HG02884 (cell line): ENCODE results near the gene ZNF592.

Source experiments
- ATAC-seq: cut with Tn5 transposase; IDR thresholded peaks from one replicate; pipeline ENCODE4 v1.9.1; 2021; ENCODE audit warnings: mild to moderate bottlenecking, moderate library complexity; ENCODE audit not compliant: unreplicated experiment

The ZNF592 gene

GRCh38 chr15:84804005-84804900 is 55.9 kb downstream of the ZNF592 start:
- no peak for ATAC-seq

DNA sequence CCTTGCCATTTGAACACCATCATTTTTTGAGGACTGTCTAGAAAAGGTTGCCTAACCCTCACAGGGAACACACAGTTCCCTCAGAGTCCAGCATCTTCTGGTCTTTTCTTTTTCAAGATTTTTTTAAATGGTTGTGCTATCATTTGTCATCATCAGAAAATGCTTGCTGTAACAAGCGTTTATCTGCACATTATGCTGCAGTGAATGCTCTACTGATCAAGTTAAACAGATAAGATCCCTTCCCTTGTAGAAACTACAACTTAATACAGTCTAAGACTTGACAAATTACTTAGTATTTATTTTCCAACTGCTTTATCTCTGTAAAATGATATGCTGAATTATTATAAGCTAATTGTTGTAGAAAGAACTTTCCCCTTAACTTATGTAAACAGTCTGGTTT is 56.8 kb downstream of the ZNF592 start:
- no peak for ATAC-seq

DNA sequence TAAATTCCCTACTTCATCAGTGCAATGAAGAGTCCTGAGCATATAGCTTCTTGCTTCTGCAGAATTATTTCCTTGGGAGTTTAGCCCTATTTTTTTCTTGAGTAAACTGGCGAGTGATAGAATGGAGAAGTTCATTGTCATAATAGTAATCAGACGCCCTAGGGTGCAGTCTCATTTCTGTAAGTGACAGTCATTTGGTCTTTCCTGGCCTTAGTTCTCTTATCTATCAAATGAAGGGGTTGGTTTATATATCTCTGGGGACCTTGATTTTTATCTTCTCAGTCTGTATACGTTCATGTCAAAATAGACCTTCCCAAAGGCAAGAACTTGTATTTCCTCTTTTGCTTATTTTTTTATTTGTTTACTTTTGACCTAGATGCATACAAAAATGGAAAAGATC is 58.8 kb downstream of the ZNF592 start:
- no peak for ATAC-seq

- ATAC-seq, result no peak
These were observed 61.9 kb downstream of the ZNF592 start for GRCh38 chr15:84810073-84810840.

DNA sequence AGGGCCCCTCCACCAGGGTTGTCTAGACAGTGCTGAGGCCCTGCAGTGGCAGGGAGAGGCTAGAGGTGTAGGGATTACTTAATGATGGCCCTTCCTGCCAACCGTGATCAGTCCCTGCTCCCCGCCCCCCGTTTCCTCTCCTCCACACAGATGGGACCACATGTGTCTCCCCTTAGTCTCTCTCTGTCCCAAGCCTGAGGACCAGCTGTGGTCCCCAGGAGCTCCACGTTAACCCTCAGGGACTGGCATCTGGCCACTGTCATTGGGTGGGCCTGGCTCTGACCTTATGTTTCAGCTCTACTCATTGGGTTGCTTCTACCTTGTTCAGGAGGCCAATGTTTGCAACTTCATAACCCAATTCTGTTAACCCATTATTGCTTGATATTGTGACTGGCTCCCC is 62.8 kb downstream of the ZNF592 start:
- ATAC-seq, result no peak

DNA sequence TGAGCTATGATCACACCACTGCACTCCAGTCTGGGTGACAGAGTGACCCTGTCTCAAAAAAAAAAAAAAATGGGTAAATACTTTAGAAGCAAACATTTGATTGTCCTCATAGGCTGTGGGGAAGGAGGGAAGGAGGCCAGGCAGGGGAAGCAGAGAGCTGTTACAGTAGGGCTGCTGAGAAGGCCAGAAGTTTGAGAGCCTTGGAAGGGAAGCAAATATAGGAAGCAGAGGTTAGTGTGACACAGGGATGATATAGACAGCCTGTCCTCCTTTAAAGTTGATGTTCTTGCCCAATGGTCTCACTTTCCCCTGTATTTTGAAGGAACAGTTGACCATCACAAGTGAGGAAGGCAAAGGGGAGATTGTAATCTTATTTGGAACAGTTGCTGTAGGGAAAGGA is 63.4 kb downstream of the ZNF592 start:
- ATAC-seq, result no peak

DNA sequence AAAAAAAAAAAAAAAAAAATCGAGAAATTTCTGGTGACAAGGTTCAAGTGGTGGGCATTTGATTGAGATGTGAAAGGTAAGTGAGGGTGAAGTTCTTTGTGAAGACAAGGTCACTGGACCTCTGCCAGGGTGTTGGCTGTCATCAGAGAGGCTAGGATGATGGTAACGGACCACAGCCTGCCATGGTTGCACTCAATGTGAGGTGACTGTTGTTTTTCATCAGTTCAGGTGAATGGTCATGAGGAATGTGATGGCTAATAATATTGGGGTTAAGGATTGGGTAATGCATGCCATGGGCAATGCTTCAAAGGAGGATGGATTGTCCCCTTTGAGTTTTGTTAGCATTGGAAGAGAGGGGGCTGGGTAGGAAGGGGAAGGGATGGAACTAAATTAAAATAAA is 64.5 kb downstream of the ZNF592 start:
- ATAC-seq, result no peak

DNA sequence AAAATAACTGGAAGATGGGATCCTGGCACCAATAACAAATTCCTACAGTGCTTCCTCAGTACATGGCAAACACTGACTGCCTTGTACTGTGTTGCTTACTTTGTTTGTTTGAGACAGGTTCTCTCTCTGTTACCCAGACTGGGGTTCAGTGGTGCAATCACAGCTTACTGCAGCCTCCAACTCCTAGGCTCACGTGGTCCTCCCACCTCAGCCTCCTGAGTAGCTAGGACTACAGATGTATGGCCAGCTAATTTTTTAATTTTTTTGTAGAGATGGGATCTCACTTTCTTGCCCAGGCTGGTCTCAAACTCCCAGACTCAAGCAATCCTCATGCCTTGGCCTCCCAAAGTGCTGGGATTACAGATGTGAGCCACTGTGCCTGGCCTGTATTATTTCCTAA is 65.0 kb downstream of the ZNF592 start:
- ATAC-seq, result no peak

- ATAC-seq, result no peak
These were observed 65.5 kb downstream of the ZNF592 start for GRCh38 chr15:84813931-84814330.

GRCh38 chr15:84814916-84815315 is 66.5 kb downstream of the ZNF592 start:
- ATAC-seq, result no peak

DNA sequence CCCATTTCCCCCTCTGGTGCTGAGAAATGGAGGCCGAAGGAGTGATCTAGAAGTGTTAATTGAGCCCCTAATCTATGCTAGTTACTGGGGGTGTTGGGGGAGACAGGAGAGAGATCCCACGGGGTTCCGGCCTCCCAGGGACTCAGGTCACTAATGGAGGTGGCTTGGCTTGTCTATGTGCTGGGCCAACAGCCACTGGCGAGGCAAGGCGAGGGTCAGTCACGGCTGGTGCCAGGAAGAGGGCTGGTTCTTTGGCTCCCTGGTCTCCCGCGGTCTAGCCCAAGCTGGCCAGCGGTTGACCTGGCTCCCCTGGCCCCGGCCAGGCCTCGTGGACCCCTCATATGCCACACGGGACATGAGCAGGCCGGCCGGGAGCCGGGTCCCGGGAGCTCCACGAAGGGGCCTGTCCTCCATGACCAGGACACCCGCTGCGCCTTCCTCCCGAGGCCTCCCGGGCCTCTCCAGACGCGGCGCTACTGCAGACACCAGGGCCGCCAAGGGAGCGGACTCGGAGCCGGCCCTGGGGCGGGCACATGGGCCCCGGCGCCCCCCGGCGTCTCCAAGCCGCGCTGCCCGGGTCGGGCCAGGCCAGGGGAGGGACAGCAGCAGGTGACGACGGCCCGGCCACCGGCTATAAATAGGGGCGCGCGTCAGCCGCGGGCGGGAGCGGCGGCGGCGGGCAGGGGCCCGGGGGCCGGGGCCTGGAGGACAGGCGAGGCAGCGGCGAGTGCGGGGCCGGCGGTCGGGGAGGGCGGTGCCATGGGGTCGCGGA is 68.5 kb downstream of the ZNF592 start, which contains the start of gene ALPK3:
TSS of gene ALPK3 (plus strand) at position 663 of the 772 bp plus-strand sequence. CDS start at position 760, 97 bp downstream.
- ATAC-seq, result no peak

DNA sequence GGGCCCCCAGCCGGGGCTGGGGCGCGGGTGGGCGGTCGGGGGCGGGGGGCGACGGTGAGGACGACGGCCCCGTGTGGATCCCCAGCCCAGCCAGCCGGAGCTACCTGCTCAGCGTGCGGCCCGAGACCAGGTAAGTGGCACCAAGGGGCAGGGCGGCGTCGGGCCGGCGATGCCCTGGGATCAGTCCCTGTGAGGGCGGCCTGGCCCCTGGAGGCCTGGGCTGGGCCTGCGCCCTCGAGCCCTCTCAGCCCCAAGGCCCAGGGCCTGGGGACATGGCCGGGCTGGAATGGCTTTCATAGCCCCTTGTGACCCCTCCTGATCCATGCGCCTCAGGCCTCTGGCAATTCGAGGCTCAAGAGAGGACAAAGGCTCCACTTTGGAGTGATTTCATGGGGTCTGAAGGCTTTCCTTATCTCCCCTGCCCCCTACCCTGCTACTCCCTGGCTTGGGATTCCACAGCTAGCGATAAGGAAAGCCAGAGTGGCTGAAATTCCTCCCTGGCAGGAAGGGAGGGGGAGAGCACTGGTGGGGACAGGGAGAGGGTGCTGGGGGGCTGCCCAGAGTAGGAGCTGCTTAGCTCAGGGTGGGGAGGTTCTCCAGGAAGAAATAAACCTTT is 69.2 kb downstream of the ZNF592 start:
- no peak for ATAC-seq

- ATAC-seq, result no peak
These were observed 70.1 kb downstream of the ZNF592 start for GRCh38 chr15:84818261-84819131.

DNA sequence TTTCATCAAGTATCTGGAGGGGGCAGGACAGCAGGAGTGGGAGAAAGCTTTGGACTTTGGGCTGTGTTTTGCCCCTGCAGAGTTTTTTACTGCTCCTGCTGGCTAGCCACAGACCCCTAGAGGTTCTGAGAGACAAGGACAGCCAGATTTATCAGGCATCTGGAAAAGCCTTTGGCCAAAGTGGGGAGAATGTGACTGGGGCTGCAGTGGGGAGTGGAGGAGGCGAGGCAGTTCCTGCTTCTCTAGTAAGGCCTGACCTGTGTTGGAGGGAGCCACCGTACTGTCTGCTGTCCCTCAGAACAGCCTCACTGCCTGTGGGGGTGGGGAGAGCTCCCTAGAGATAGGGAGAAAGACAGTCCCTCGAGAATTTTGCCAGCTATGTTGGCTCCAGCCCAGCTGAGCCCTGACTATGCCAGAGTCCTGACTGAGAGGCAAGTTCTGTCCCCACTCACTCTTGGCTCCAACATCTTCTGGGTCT is 70.9 kb downstream of the ZNF592 start:
- ATAC-seq, result no peak

GRCh38 chr15:84819791-84820190 is 71.4 kb downstream of the ZNF592 start:
- no peak for ATAC-seq

- no peak for ATAC-seq
These were observed 73.2 kb downstream of the ZNF592 start for GRCh38 chr15:84821501-84822021.

GRCh38 chr15:84822653-84823281 is 74.4 kb downstream of the ZNF592 start:
- no peak for ATAC-seq

DNA sequence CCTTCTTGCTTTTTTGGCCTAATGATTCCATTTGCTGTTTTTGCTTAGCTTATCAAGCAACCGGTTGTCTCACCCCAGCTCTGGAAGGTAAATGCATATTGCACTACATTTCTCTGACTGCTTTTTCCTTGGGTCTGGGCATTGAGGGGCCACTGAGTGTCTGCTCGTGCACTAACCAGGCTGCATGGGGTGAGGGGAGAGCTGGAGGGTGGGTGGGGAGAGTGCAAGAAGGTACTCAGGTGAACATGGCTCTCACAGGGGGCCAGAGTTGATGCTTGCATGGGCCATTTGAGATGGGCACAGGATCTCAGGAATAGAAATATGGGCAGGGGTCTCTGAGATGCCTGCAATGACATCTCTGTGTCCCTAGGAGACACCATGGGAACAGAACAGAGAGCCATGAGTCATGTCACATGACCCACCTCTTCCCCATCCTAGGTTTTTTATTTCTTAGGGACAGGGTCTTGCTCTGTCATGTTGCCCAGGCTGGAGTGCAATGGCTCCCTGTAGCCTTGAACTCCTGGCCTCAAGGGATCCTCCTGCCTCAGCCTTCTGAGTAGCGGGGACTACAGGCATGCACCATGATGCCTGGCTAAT is 75.0 kb downstream of the ZNF592 start:
- no peak for ATAC-seq
